Activated naive CD4-positive, alpha-beta T cell treated with anti-CD3 and anti-CD28 coated beads, Interleukin-2, amount 50 U/mL, for 24 hours (primary cell): Measurements from ENCODE around the gene DCAF8L2.
"Not testable (repeated sequence)": the region's sequence is repeated elsewhere in the genome, so short reads cannot be mapped to it uniquely, and the experiment has no call there.

Experiments
- H3K27ac Mint-ChIP-seq: one replicate; pipeline ENCODE4 v1.8.0; 2021; ENCODE audit warnings: mild to moderate bottlenecking, mixed read lengths
- H3K27me3 Mint-ChIP-seq: one replicate; pipeline ENCODE4 v1.8.0; 2021; ENCODE audit warnings: mixed read lengths
- H3K36me3 Mint-ChIP-seq: one replicate; pipeline ENCODE4 v1.8.0; 2021; ENCODE audit warnings: mixed read lengths
- H3K4me1 Mint-ChIP-seq: one replicate; pipeline ENCODE4 v1.8.0; 2021; ENCODE audit warnings: mixed read lengths
- H3K4me3 Mint-ChIP-seq: one replicate; pipeline ENCODE4 v1.8.0; 2021; ENCODE audit warnings: mild to moderate bottlenecking, mixed read lengths
- H3K9me3 Mint-ChIP-seq: one replicate; pipeline ENCODE4 v1.8.0; 2021; ENCODE audit warnings: mixed read lengths

DCAF8L2 gene

GRCh38 chrX:27590044-27590443 lies at the start of gene DCAF8L2:
Gene DCAF8L2 (plus strand): TSS chrX:27590344. CDS start chrX:27746896, 156,552 bp downstream.
- Mint-ChIP-seq H3K27me3 (no peaks in the 10 kb centered on the region), H3K4me3 (no peak within 1 kb of the TSS), H3K27ac (no peak within 1 kb of the TSS), H3K36me3 (no peaks in the 10 kb centered on the region), H3K4me1 (no peaks in the 10 kb centered on the region), H3K9me3 (no peaks in the 10 kb centered on the region)

GRCh38 chrX:27541161-27541560 lies 49.0 kb upstream of the DCAF8L2 start:
- H3K36me3 Mint-ChIP-seq, H3K27me3 Mint-ChIP-seq, H3K27ac Mint-ChIP-seq, H3K9me3 Mint-ChIP-seq, H3K4me3 Mint-ChIP-seq, H3K4me1 Mint-ChIP-seq: not testable (repeated sequence)

- Mint-ChIP-seq H3K36me3 (no peaks in the 10 kb centered on the region), H3K9me3 (no peaks in the 10 kb centered on the region), H3K4me3 (no peak overlapping the region), H3K27me3 (no peaks in the 10 kb centered on the region), H3K4me1 (no peaks in the 10 kb centered on the region), H3K27ac (no peak overlapping the region)
Measured at GRCh38 chrX:27548624-27549023, 41.5 kb upstream of the DCAF8L2 start.

GRCh38 chrX:27549688-27550087 lies 40.5 kb upstream of the DCAF8L2 start:
- H3K27ac Mint-ChIP-seq: no peak overlapping the region
- no peaks in the 10 kb centered on the region for H3K27me3 Mint-ChIP-seq
- H3K36me3 Mint-ChIP-seq: no peaks in the 10 kb centered on the region
- H3K4me3 Mint-ChIP-seq: no peak overlapping the region
- H3K9me3 Mint-ChIP-seq: no peaks in the 10 kb centered on the region
- no peaks in the 10 kb centered on the region for H3K4me1 Mint-ChIP-seq

GRCh38 chrX:27555514-27555913 lies 34.6 kb upstream of the DCAF8L2 start:
- Mint-ChIP-seq H3K4me3 (no peak overlapping the region), H3K27me3 (no peaks in the 10 kb centered on the region), H3K27ac (no peak overlapping the region), H3K9me3 (no peaks in the 10 kb centered on the region), H3K36me3 (no peaks in the 10 kb centered on the region), H3K4me1 (no peaks in the 10 kb centered on the region)

- no peaks in the 10 kb centered on the region for H3K9me3 Mint-ChIP-seq
- H3K4me3 Mint-ChIP-seq: no peak overlapping the region
- H3K27ac Mint-ChIP-seq: no peak overlapping the region
- H3K4me1 Mint-ChIP-seq: no peaks in the 10 kb centered on the region
- no peaks in the 10 kb centered on the region for H3K36me3 Mint-ChIP-seq
- no peaks in the 10 kb centered on the region for H3K27me3 Mint-ChIP-seq
Measured at GRCh38 chrX:27565992-27566391, 24.2 kb upstream of the DCAF8L2 start.

GRCh38 chrX:27571164-27571563 lies 19.0 kb upstream of the DCAF8L2 start:
- H3K4me1 Mint-ChIP-seq: no peaks in the 10 kb centered on the region
- H3K4me3 Mint-ChIP-seq: no peak overlapping the region
- H3K9me3 Mint-ChIP-seq: no peaks in the 10 kb centered on the region
- no peaks in the 10 kb centered on the region for H3K36me3 Mint-ChIP-seq
- H3K27ac Mint-ChIP-seq: no peak overlapping the region
- no peaks in the 10 kb centered on the region for H3K27me3 Mint-ChIP-seq

- Mint-ChIP-seq H3K36me3 (no peaks in the 10 kb centered on the region), H3K4me1 (no peaks in the 10 kb centered on the region), H3K9me3 (no peaks in the 10 kb centered on the region), H3K27me3 (no peaks in the 10 kb centered on the region), H3K27ac (no peak overlapping the region), H3K4me3 (no peak overlapping the region)
Measured at GRCh38 chrX:27575565-27575964, 14.6 kb upstream of the DCAF8L2 start.

GRCh38 chrX:27583976-27584375 lies 6.2 kb upstream of the DCAF8L2 start:
- Mint-ChIP-seq H3K27ac (no peak overlapping the region), H3K27me3 (no peaks in the 10 kb centered on the region), H3K4me3 (no peak overlapping the region), H3K9me3 (no peaks in the 10 kb centered on the region), H3K4me1 (no peaks in the 10 kb centered on the region), H3K36me3 (no peaks in the 10 kb centered on the region)

GRCh38 chrX:27591938-27592337 lies 1.8 kb downstream of the DCAF8L2 start:
- Mint-ChIP-seq H3K27me3 (no peaks in the 10 kb centered on the region), H3K4me3 (no peak overlapping the region), H3K36me3 (no peaks in the 10 kb centered on the region), H3K9me3 (no peaks in the 10 kb centered on the region), H3K27ac (no peak overlapping the region), H3K4me1 (no peaks in the 10 kb centered on the region)

- H3K27ac Mint-ChIP-seq: no peak overlapping the region
- H3K36me3 Mint-ChIP-seq: no peaks in the 10 kb centered on the region
- H3K4me1 Mint-ChIP-seq: no peaks in the 10 kb centered on the region
- no peak overlapping the region for H3K4me3 Mint-ChIP-seq
- no peaks in the 10 kb centered on the region for H3K27me3 Mint-ChIP-seq
- no peaks in the 10 kb centered on the region for H3K9me3 Mint-ChIP-seq
Measured at GRCh38 chrX:27597508-27597907, 7.4 kb downstream of the DCAF8L2 start.

- no peaks in the 10 kb centered on the region for H3K9me3 Mint-ChIP-seq
- no peak overlapping the region for H3K27ac Mint-ChIP-seq
- no peaks in the 10 kb centered on the region for H3K36me3 Mint-ChIP-seq
- no peaks in the 10 kb centered on the region for H3K4me1 Mint-ChIP-seq
- H3K4me3 Mint-ChIP-seq: no peak overlapping the region
- H3K27me3 Mint-ChIP-seq: no peaks in the 10 kb centered on the region
Measured at GRCh38 chrX:27598312-27598711, 8.2 kb downstream of the DCAF8L2 start.

- H3K9me3 Mint-ChIP-seq: no peaks in the 10 kb centered on the region
- H3K36me3 Mint-ChIP-seq: no peaks in the 10 kb centered on the region
- H3K4me1 Mint-ChIP-seq: no peaks in the 10 kb centered on the region
- no peaks in the 10 kb centered on the region for H3K27me3 Mint-ChIP-seq
- no peak overlapping the region for H3K27ac Mint-ChIP-seq
- no peak overlapping the region for H3K4me3 Mint-ChIP-seq
Measured at GRCh38 chrX:27599928-27600327, 9.8 kb downstream of the DCAF8L2 start.

- Mint-ChIP-seq H3K4me1 (no peaks in the 10 kb centered on the region), H3K27ac (no peak overlapping the region), H3K4me3 (no peak overlapping the region), H3K27me3 (no peaks in the 10 kb centered on the region), H3K9me3 (no peaks in the 10 kb centered on the region), H3K36me3 (no peaks in the 10 kb centered on the region)
Measured at GRCh38 chrX:27600686-27601085, 10.5 kb downstream of the DCAF8L2 start.

GRCh38 chrX:27608671-27609070 lies 18.5 kb downstream of the DCAF8L2 start:
- H3K4me1 Mint-ChIP-seq: no peaks in the 10 kb centered on the region
- H3K9me3 Mint-ChIP-seq: no peaks in the 10 kb centered on the region
- H3K36me3 Mint-ChIP-seq: no peaks in the 10 kb centered on the region
- H3K27ac Mint-ChIP-seq: no peak overlapping the region
- H3K27me3 Mint-ChIP-seq: no peaks in the 10 kb centered on the region
- H3K4me3 Mint-ChIP-seq: no peak overlapping the region

- Mint-ChIP-seq H3K4me1 (no peaks in the 10 kb centered on the region), H3K27me3 (no peaks in the 10 kb centered on the region), H3K9me3 (no peaks in the 10 kb centered on the region), H3K27ac (no peak overlapping the region), H3K36me3 (no peaks in the 10 kb centered on the region), H3K4me3 (no peak overlapping the region)
Measured at GRCh38 chrX:27619459-27619858, 29.3 kb downstream of the DCAF8L2 start.

- no peak overlapping the region for H3K27ac Mint-ChIP-seq
- H3K27me3 Mint-ChIP-seq: no peaks in the 10 kb centered on the region
- H3K9me3 Mint-ChIP-seq: no peaks in the 10 kb centered on the region
- no peaks in the 10 kb centered on the region for H3K36me3 Mint-ChIP-seq
- H3K4me3 Mint-ChIP-seq: no peak overlapping the region
- H3K4me1 Mint-ChIP-seq: no peaks in the 10 kb centered on the region
Measured at GRCh38 chrX:27619975-27620374, 29.8 kb downstream of the DCAF8L2 start.
